HepG2 (cell line): ENCODE measurements around the gene GRM1. TPM values are rescaled to one million over a fixed set of nuclear protein-coding genes. Genes with fewer than 3 reads are reported as not detected.

ENCODE experiments used
- ARID3A ChIP-seq: IDR thresholded peaks from 2 replicates; pipeline ENCODE4 v1.6.1; 2012; ENCODE audit warnings: low read depth, low read length, improper control_type of control experiment
- CREBL2 ChIP-seq: sonication (generic); formaldehyde crosslinking; IDR thresholded peaks from 2 replicates; pipeline ENCODE4 v1.8.1; 2023; ENCODE audit warnings: missing genetic modification reagents, mild to moderate bottlenecking, borderline replicate concordance
- HMG20A ChIP-seq: IDR thresholded peaks from 2 replicates; pipeline ENCODE4 v1.6.1; 2016; ENCODE audit warnings: borderline replicate concordance
- JUN ChIP-seq: sonication (generic); formaldehyde crosslinking; IDR thresholded peaks from 2 replicates; pipeline ENCODE4 v1.4.0; 2020; ENCODE audit warnings: mild to moderate bottlenecking, missing genetic modification reagents
- JUNB ChIP-seq: sonication (generic); formaldehyde crosslinking; IDR thresholded peaks from 2 replicates; pipeline ENCODE4 v1.8.0; 2022; ENCODE audit warnings: missing genetic modification reagents, mild to moderate bottlenecking, borderline replicate concordance
- KAT2B ChIP-seq: fragments of 150-350 bp; IDR thresholded peaks from 2 replicates; pipeline ENCODE4 v1.6.1; 2014; ENCODE audit warnings: low read depth, low read length, borderline replicate concordance
- PHB2 ChIP-seq: fragments of 450-650 bp; IDR thresholded peaks from 2 replicates; pipeline ENCODE4 v1.6.1; 2018; ENCODE audit not compliant: partially characterized antibody
- POLR2AphosphoS2 ChIP-seq: IDR thresholded peaks from 2 replicates; pipeline ENCODE4 v1.6.1; 2011; ENCODE audit warnings: low read depth, low read length, improper control_type of control experiment
- RBM39 ChIP-seq: fragments of 200-400 bp; formaldehyde crosslinking; IDR thresholded peaks from one replicate; pipeline ENCODE4 v1.6.1; 2018; ENCODE audit warnings: antibody characterized with exemption, mild to moderate bottlenecking, low read depth, low read length; ENCODE audit not compliant: poor library complexity, severe bottlenecking
- TBL1XR1 ChIP-seq: fragments of 150-350 bp; IDR thresholded peaks from 2 replicates; pipeline ENCODE4 v1.6.1; 2014; ENCODE audit warnings: borderline replicate concordance, low read length; ENCODE audit not compliant: partially characterized antibody
- TCF7L2 ChIP-seq: IDR thresholded peaks from 2 replicates; pipeline ENCODE4 v1.6.1; 2011; ENCODE audit warnings: mild to moderate bottlenecking, low read depth, low read length, moderate library complexity
- U2AF2 ChIP-seq: fragments of 200-400 bp; formaldehyde crosslinking; IDR thresholded peaks from 2 replicates; pipeline ENCODE4 v1.6.1; 2017; ENCODE audit warnings: low read depth, mild to moderate bottlenecking, low read length
- ZBTB1 ChIP-seq: sonication (generic); formaldehyde crosslinking; IDR thresholded peaks from 2 replicates; pipeline ENCODE4 v1.4.0; 2020; ENCODE audit warnings: missing genetic modification reagents, borderline replicate concordance
- ZKSCAN8 ChIP-seq: IDR thresholded peaks from 2 replicates; pipeline ENCODE4 v1.6.1; 2016; ENCODE audit warnings: borderline replicate concordance, missing genetic modification reagents, missing compliant biosample characterization
- ZNF354B ChIP-seq: sonication (generic); formaldehyde crosslinking; IDR thresholded peaks from 2 replicates; pipeline ENCODE4 v1.8.0; 2022; ENCODE audit warnings: mild to moderate bottlenecking, missing genetic modification reagents
- ZNF362 ChIP-seq: sonication (generic); formaldehyde crosslinking; IDR thresholded peaks from 2 replicates; pipeline ENCODE4 v1.4.0; 2020; ENCODE audit warnings: missing genetic modification reagents, mild to moderate bottlenecking, borderline replicate concordance
- ZNF547 ChIP-seq: sonication (generic); formaldehyde crosslinking; IDR thresholded peaks from 2 replicates; pipeline ENCODE4 v1.5.1; 2020; ENCODE audit warnings: mild to moderate bottlenecking, missing genetic modification reagents
- ZNF607 ChIP-seq: sonication (generic); formaldehyde crosslinking; IDR thresholded peaks from 2 replicates; pipeline ENCODE4 v1.5.1; 2020; ENCODE audit warnings: missing genetic modification reagents, mild to moderate bottlenecking, borderline replicate concordance
- ZNF614 ChIP-seq: IDR thresholded peaks from 2 replicates; pipeline ENCODE4 v1.6.1; 2018; ENCODE audit warnings: missing biosample characterization, missing genetic modification reagents, inconsistent platforms, borderline replicate concordance
- ZNF710 ChIP-seq: sonication (generic); formaldehyde crosslinking; IDR thresholded peaks from 2 replicates; pipeline ENCODE4 v1.5.0; 2020; ENCODE audit warnings: mild to moderate bottlenecking, missing genetic modification reagents, borderline replicate concordance
- ZNF737 ChIP-seq: sonication (generic); formaldehyde crosslinking; IDR thresholded peaks from 2 replicates; pipeline ENCODE4 v1.5.0; 2020; ENCODE audit warnings: missing genetic modification reagents, mild to moderate bottlenecking, borderline replicate concordance
- ZNF746 ChIP-seq: sonication (generic); formaldehyde crosslinking; IDR thresholded peaks from 2 replicates; pipeline ENCODE4 v1.8.0; 2022; ENCODE audit warnings: mild to moderate bottlenecking, missing genetic modification reagents
- ZNF776 ChIP-seq: sonication (generic); formaldehyde crosslinking; IDR thresholded peaks from 2 replicates; pipeline ENCODE4 v1.4.0; 2020; ENCODE audit warnings: mild to moderate bottlenecking, missing genetic modification reagents
- ZNF839 ChIP-seq: sonication (generic); formaldehyde crosslinking; IDR thresholded peaks from 2 replicates; pipeline ENCODE4 v1.4.0; 2020; ENCODE audit warnings: missing genetic modification reagents, mild to moderate bottlenecking, borderline replicate concordance
- ZNF883 ChIP-seq: sonication (generic); formaldehyde crosslinking; IDR thresholded peaks from 2 replicates; pipeline ENCODE4 v1.5.1; 2020; ENCODE audit warnings: mild to moderate bottlenecking, missing genetic modification reagents; ENCODE audit errors: not compliant biosample characterization
- ZNF891 ChIP-seq: sonication (generic); formaldehyde crosslinking; IDR thresholded peaks from 2 replicates; pipeline ENCODE4 v1.5.0; 2020; ENCODE audit warnings: mild to moderate bottlenecking, missing genetic modification reagents
- polyA plus RNA-seq, 8 experiments: library from polyadenylated mRNA; depleted of rRNA in 3 of 8; stranded (reverse) in 7 of 8; unstranded in 1 of 8; fragments of >200 nt; fragmentation: Illumina TruSeq in 4 of 8; extraction: Trizol in 4 of 8; gene quantifications; 2 replicates each; pipeline versions ENCODE4 v1.2.1 to v1.2.3, GENCODE V29; 2011 to 2016; ENCODE audit warnings: low read depth in 4 of 8, missing spikeins in 1 of 8, mixed read lengths in 1 of 8; ENCODE audit not compliant: insufficient read depth in 1 of 8
- total RNA-seq, 5 experiments: library from RNA; depleted of rRNA; stranded (reverse); fragments of >200 nt; fragmentation: Illumina TruSeq; extraction: Trizol; gene quantifications; 2 replicates each; pipeline ENCODE4 v1.2.3, GENCODE V29; 2016; ENCODE audit warnings: low read depth in 1 of 5

The GRM1 gene
- total and polyA plus RNA-seq, 2 of the 13 experiments (the other 11 are each of a cell fraction or from before 2014, with no cell fraction given) = 0.09 TPM; not detected in 1

GRCh38 chr6:146028252-146028795 is 538 bp upstream of the GRM1 start (continued):
- no peak; the same call in 1 of the 2 replicates for TF ChIP-seq HMG20A (CRISPR knock-in tag)
- peak; percentile 61; the same call in 1 of the 2 replicates for TF ChIP-seq ZNF710
- TF ChIP-seq ZNF737 (CRISPR knock-in tag) = 0 out of 2 replicates have a peak, but pooled peaks have one; percentile 80
- peak; percentile 94 for TF ChIP-seq ZNF891
- TF ChIP-seq ZNF607 (CRISPR knock-in tag) = peak; percentile 96
- TF ChIP-seq TBL1XR1 = no peak
- no peak; the same call in 1 of the 2 replicates for TF ChIP-seq ZNF839 (CRISPR knock-in tag)
- no peak for TF ChIP-seq U2AF2
- TF ChIP-seq CREBL2 (CRISPR knock-in tag) = no peak
- peak; percentile 86; the same call in 1 of the 2 replicates for TF ChIP-seq ZBTB1 (CRISPR knock-in tag)
- TF ChIP-seq JUNB (CRISPR knock-in tag) = peak; percentile 58; the same call in 1 of the 2 replicates
- no peak for TF ChIP-seq RBM39
- no peak for TF ChIP-seq ARID3A
- no peak for TF ChIP-seq PHB2
- no peak for TF ChIP-seq JUN (CRISPR knock-in tag)
- peak; percentile 66 for TF ChIP-seq ZNF883 (CRISPR knock-in tag)
- TF ChIP-seq ZNF547 (CRISPR knock-in tag) = 0 out of 2 replicates have a peak, but pooled peaks have one; percentile 51
- no peak for TF ChIP-seq TCF7L2
- 0 out of 2 replicates have a peak, but pooled peaks have one; percentile 42 for TF ChIP-seq ZNF776 (CRISPR knock-in tag)
- peak; percentile 72; the same call in 1 of the 2 replicates for TF ChIP-seq ZNF746 (CRISPR knock-in tag)
- TF ChIP-seq ZNF362 (CRISPR knock-in tag) = no peak
- TF ChIP-seq ZNF614 (CRISPR knock-in tag) = peak; percentile 58; the same call in 1 of the 2 replicates
- peak; percentile 79; the same call in 1 of the 2 replicates for TF ChIP-seq ZNF354B (CRISPR knock-in tag)
- TF ChIP-seq KAT2B = no peak
- TF ChIP-seq ZKSCAN8 (CRISPR knock-in tag) = 0 out of 2 replicates have a peak, but pooled peaks have one; percentile 26
- no peak for TF ChIP-seq POLR2AphosphoS2
